Measurements from ENCODE around the gene PITPNC1.

Gene PITPNC1

DNA sequence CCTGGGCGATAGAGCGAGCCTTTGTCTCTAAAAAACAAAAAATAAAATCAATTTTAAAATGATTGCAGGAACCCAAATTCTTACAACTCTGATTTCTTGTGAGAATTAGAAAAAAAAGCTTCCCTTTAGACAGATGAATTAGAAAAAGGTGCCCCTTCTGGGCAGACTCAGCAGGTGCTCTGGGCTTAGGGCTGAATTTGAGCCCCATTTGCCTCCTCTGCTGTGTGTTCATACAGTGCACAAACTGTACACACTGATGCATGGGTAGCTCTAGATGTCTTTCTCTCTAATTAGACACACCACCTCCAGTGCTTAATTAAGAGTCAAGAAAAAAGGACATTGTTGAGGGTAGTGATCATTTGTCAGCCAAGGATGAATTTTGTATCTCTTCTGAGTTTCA, 302.1 kb downstream of the PITPNC1 start:
- TF ChIP-seq, protein P1, sequence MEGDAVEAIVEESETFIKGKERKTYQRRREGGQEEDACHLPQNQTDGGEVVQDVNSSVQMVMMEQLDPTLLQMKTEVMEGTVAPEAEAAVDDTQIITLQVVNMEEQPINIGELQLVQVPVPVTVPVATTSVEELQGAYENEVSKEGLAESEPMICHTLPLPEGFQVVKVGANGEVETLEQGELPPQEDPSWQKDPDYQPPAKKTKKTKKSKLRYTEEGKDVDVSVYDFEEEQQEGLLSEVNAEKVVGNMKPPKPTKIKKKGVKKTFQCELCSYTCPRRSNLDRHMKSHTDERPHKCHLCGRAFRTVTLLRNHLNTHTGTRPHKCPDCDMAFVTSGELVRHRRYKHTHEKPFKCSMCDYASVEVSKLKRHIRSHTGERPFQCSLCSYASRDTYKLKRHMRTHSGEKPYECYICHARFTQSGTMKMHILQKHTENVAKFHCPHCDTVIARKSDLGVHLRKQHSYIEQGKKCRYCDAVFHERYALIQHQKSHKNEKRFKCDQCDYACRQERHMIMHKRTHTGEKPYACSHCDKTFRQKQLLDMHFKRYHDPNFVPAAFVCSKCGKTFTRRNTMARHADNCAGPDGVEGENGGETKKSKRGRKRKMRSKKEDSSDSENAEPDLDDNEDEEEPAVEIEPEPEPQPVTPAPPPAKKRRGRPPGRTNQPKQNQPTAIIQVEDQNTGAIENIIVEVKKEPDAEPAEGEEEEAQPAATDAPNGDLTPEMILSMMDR (conservative IDR thresholded peaks at IDR 0.05; ENCODE audit: control insufficient read depth, insufficient read depth, low read depth, low read length): no peak
- no peak for DNase-seq (ENCODE audit: low read depth)
- no peak overlapping the region for H3K4me3 ChIP-seq (ENCODE audit: control insufficient read depth, low read depth, low read length)

DNA sequence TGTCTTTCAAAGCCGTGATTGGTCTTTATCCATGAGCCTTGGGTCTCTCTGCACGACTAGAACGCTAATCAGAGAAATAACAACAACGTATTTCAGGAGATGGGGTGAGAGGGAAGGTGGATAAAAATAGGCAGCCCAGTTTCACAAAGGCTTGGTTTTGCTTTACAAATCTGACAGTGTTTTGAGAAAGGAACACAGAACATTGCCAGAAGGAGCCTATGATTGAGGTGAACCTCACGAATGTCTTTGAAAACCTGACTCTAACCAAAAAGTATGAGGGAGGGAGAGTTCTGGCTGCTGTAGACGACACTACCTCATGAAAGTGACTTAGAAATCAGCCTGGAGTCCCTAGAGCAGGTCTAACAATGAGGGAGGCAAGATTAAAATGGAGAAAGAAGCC, 302.6 kb downstream of the PITPNC1 start:
- no peak for DNase-seq (ENCODE audit: low read depth)
- no peak overlapping the region for H3K4me3 ChIP-seq (ENCODE audit: control insufficient read depth, low read depth, low read length)
- TF ChIP-seq, protein P1 (conservative IDR thresholded peaks at IDR 0.05; ENCODE audit: control insufficient read depth, insufficient read depth, low read depth, low read length): no peak

- H3K4me3 ChIP-seq (ENCODE audit: control insufficient read depth, low read depth, low read length): no peak overlapping the region
- DNase-seq (ENCODE audit: low read depth): no peak
- TF ChIP-seq, protein P1 (conservative IDR thresholded peaks at IDR 0.05; ENCODE audit: control insufficient read depth, insufficient read depth, low read depth, low read length): no peak
Measured at GRCh38 chr17:67680445-67681224, 303.6 kb downstream of the PITPNC1 start.

DNA sequence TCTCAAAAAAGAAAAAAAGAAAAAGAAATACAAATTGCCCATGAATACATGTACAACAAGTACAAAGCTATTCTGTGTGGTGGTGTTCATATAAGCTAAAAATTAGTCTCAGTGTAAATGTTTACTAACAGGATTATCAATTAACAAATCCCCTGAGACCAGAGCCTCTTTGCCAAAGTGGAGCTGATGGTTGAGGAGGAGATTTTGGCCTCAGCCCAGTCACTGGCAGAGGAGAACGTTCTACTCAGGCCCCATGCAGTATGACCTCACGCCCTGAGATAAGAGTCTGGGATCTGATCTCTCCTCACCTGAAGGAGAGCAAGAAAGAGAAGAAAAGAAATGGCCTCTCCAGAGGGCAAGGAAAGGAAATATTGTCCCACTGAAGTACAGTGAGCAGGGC, 305.1 kb downstream of the PITPNC1 start:
- DNase-seq (ENCODE audit: low read depth): no peak
- TF ChIP-seq, protein P1 (conservative IDR thresholded peaks at IDR 0.05; ENCODE audit: control insufficient read depth, insufficient read depth, low read depth, low read length): no peak
- no peak overlapping the region for H3K4me3 ChIP-seq (ENCODE audit: control insufficient read depth, low read depth, low read length)

DNA sequence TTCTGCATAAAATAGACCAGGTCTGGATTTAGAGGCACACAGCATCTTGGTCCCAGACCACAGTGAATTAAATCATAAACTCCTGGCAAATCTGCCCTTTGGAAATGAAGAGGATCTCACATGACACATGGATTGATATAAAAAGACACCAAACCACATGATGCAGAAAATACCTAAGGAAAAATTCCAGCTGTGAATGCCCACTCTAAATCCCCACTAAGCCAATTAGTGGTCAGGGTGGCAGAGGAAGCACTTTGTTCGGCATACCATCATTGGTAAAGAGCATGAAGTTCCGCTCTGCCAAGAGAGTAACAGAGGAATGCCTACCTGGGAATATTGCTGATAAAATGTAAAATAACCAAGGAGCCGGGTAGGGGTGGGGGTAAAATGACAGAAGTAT, 308.3 kb downstream of the PITPNC1 start:
- no peak for DNase-seq (ENCODE audit: low read depth)
- TF ChIP-seq, protein P1 (conservative IDR thresholded peaks at IDR 0.05; ENCODE audit: control insufficient read depth, insufficient read depth, low read depth, low read length): no peak
- no peak overlapping the region for H3K4me3 ChIP-seq (ENCODE audit: control insufficient read depth, low read depth, low read length)

DNA sequence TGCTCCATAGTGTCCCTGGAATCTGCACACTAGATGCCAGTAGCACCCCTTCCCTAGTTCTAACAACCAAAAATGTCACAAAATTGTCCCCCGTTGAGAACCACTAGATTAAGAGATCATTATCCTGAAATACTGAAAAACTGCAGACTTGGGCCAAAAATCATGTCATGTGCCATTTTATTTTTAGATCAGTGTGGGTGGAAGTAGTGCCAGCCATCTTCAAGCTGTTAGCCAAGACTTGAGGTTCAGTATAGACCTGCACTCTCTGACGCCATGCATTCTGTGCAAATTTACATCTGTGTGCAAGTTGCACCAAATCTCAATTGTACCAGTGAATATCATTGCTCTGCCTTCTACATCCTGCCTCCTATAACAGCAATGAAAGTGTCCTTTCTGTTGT, 309.2 kb downstream of the PITPNC1 start:
- TF ChIP-seq, protein P1 (conservative IDR thresholded peaks at IDR 0.05; ENCODE audit: control insufficient read depth, insufficient read depth, low read depth, low read length): no peak

More for the DNA sequence above, 309.2 kb downstream of the PITPNC1 start:
- no peak for DNase-seq (ENCODE audit: low read depth)
- no peak overlapping the region for H3K4me3 ChIP-seq (ENCODE audit: control insufficient read depth, low read depth, low read length)

All from fibroblast of mammary gland (primary cell).